IPS-NIHi7 (cell line): ENCODE results near the gene SEZ6.

Experiments
- DNase-seq: peaks from one replicate; pipeline ENCODE4 v3.0.0; 2012; ENCODE audit warnings: mixed read lengths; ENCODE audit errors: extremely low spot score

Gene SEZ6

GRCh38 chr17:28906276-28906675, 99.6 kb downstream of the SEZ6 start:
- no peak for DNase-seq
